SK-N-SH treated with all-trans-retinoic acid at 6 μM for 48 hours (cell line): ENCODE results near the gene XDH.

Experiments
- ATAC-seq: fragments of 200-7000 bp; cut with Tn5 transposase; 3 replicates; pipeline ENCODE4 v1.9.1; 2020; ENCODE audit warnings: mild to moderate bottlenecking, moderate library complexity
- ARNTL ChIP-seq: fragments of 450-650 bp; formaldehyde crosslinking; IDR thresholded peaks from 2 replicates; pipeline ENCODE4 v1.5.0; 2020; ENCODE audit warnings: low read depth, mild to moderate bottlenecking, moderate library complexity, borderline replicate concordance
- BACH2 ChIP-seq: fragments of 250-450 bp; sonication (Bioruptor Pico); IDR thresholded peaks from 2 replicates; pipeline ENCODE4 v1.9.0; 2021; ENCODE audit warnings: mild to moderate bottlenecking, borderline replicate concordance
- CSDC2 ChIP-seq: fragments of 250-450 bp; sonication (Bioruptor Pico); IDR thresholded peaks from 2 replicates; pipeline ENCODE4 v1.5.0; 2020; ENCODE audit warnings: mild to moderate bottlenecking, moderate library complexity
- ESRRG ChIP-seq: fragments of 250-450 bp; sonication (Bioruptor Pico); IDR thresholded peaks from 2 replicates; pipeline ENCODE4 v1.6.1; 2021; ENCODE audit warnings: mild to moderate bottlenecking
- GLIS3 ChIP-seq: fragments of 250-450 bp; sonication (Bioruptor Pico); IDR thresholded peaks from 2 replicates; pipeline ENCODE4 v1.5.0; 2020; ENCODE audit warnings: mild to moderate bottlenecking, moderate library complexity
- ISL1 ChIP-seq: fragments of 250-450 bp; sonication (Bioruptor Pico); IDR thresholded peaks from 2 replicates; pipeline ENCODE4 v2.1.2; 2022; ENCODE audit warnings: mild to moderate bottlenecking, moderate library complexity
- OSR1 ChIP-seq: fragments of 250-450 bp; sonication (Bioruptor Pico); IDR thresholded peaks from 2 replicates; pipeline ENCODE4 v1.8.0; 2022; ENCODE audit warnings: moderate library complexity, mild to moderate bottlenecking, inconsistent platforms
- PPARA ChIP-seq: fragments of 250-450 bp; sonication (Bioruptor Pico); IDR thresholded peaks from 2 replicates; pipeline ENCODE4 v1.5.0; 2020; ENCODE audit warnings: mild to moderate bottlenecking, borderline replicate concordance
- SNAI2 ChIP-seq: fragments of 250-450 bp; sonication (Bioruptor Pico); IDR thresholded peaks from 2 replicates; pipeline ENCODE4 v1.5.0; 2020; ENCODE audit warnings: mild to moderate bottlenecking, moderate library complexity
- TCF4 ChIP-seq: fragments of 250-450 bp; sonication (Bioruptor Pico); IDR thresholded peaks from 2 replicates; pipeline ENCODE4 v1.8.0; 2021; ENCODE audit warnings: mild to moderate bottlenecking, moderate library complexity, borderline replicate concordance
- TOX ChIP-seq: fragments of 250-450 bp; sonication (Bioruptor Pico); IDR thresholded peaks from 2 replicates; pipeline ENCODE4 v1.8.0; 2021; ENCODE audit warnings: mild to moderate bottlenecking, moderate library complexity, borderline replicate concordance
- ZC3H10 ChIP-seq: fragments of 250-450 bp; sonication (Bioruptor Pico); IDR thresholded peaks from 2 replicates; pipeline ENCODE4 v1.5.1; 2021; ENCODE audit warnings: mild to moderate bottlenecking, moderate library complexity
- ZFP3 ChIP-seq: fragments of 250-450 bp; sonication (Bioruptor Pico); IDR thresholded peaks from 2 replicates; pipeline ENCODE4 v1.5.0; 2020; ENCODE audit warnings: mild to moderate bottlenecking, moderate library complexity
- ZNF565 ChIP-seq: fragments of 450-650 bp; formaldehyde crosslinking; conservative IDR thresholded peaks from 2 replicates; pipeline ENCODE4 v1.5.0; 2020; ENCODE audit warnings: low read depth, mild to moderate bottlenecking, moderate library complexity
- ZNF70 ChIP-seq: fragments of 450-650 bp; formaldehyde crosslinking; IDR thresholded peaks from 2 replicates; pipeline ENCODE4 v1.5.0; 2020; ENCODE audit warnings: mild to moderate bottlenecking, moderate library complexity
- ZNF8 ChIP-seq: fragments of 450-650 bp; formaldehyde crosslinking; IDR thresholded peaks from 2 replicates; pipeline ENCODE4 v1.5.0; 2020; ENCODE audit warnings: mild to moderate bottlenecking, moderate library complexity
- TF ChIP-seq, protein P1 (sequence below): fragments of 250-450 bp; sonication (Bioruptor Pico); IDR thresholded peaks from 2 replicates; pipeline ENCODE4 v1.8.0; 2020; ENCODE audit warnings: mild to moderate bottlenecking, moderate library complexity, borderline replicate concordance
- TF ChIP-seq, protein P2 (sequence below): fragments of 250-450 bp; sonication (Bioruptor Pico); IDR thresholded peaks from 2 replicates; pipeline ENCODE4 v1.8.0; 2021; ENCODE audit warnings: low read depth, mild to moderate bottlenecking, moderate library complexity, borderline replicate concordance

The XDH gene

DNA sequence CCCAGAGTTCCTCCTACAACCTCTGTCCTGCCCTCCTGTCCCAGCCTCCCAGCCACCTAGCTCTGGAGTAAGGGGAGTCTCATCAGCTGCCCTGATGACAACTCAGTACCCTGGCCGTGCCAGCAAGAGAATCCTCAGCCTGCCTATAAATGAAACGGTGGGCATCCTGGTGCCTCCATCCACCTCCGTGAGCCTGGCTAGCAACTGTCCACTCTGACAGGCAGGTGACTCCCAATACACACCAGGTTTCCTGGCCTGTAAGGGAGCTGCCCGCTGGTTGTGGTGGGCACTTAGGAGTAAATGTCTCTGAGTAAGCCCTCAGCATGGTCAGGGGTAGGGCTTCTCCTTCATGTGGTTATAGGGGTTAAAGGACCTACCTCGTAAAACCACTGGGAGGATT lies 81.5 kb downstream of the XDH start:
- no peak for TF ChIP-seq BACH2
- no peak for TF ChIP-seq ZNF565
- TF ChIP-seq, protein P1, sequence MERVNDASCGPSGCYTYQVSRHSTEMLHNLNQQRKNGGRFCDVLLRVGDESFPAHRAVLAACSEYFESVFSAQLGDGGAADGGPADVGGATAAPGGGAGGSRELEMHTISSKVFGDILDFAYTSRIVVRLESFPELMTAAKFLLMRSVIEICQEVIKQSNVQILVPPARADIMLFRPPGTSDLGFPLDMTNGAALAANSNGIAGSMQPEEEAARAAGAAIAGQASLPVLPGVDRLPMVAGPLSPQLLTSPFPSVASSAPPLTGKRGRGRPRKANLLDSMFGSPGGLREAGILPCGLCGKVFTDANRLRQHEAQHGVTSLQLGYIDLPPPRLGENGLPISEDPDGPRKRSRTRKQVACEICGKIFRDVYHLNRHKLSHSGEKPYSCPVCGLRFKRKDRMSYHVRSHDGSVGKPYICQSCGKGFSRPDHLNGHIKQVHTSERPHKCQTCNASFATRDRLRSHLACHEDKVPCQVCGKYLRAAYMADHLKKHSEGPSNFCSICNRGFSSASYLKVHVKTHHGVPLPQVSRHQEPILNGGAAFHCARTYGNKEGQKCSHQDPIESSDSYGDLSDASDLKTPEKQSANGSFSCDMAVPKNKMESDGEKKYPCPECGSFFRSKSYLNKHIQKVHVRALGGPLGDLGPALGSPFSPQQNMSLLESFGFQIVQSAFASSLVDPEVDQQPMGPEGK (CRISPR knock-in tag) = no peak

DNA sequence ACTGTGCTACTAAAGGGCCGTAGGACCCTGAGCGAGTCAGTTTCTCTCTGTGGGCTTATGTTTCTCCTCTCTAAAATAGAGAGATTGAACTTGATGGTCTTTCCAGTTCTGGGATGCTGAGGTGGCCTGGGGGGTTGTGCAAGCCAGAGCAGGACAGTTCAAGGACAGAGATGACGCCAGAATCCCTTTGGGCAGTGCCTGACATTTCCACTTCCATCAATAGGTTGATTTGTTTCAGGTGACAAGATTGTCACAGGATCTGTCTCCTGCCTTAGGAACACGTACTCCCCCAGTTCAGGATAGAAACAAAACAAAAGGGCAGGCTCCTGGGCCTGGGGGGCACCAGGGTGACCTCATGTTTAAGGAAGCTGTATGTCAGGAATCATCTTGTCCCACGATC lies 82.0 kb downstream of the XDH start:
- no peak for ATAC-seq
- TF ChIP-seq ZNF70 (no peak), PPARA (CRISPR knock-in tag) (no peak), OSR1 (CRISPR knock-in tag) (no peak), SNAI2 (CRISPR knock-in tag) (no peak), CSDC2 (no peak), TCF4 (CRISPR knock-in tag) (no peak), ESRRG (CRISPR knock-in tag) (no peak), ZFP3 (CRISPR knock-in tag) (no peak), GLIS3 (no peak), BACH2 (no peak), ZNF565 (no peak), ZC3H10 (CRISPR knock-in tag) (no peak), ARNTL (no peak), ISL1 (CRISPR knock-in tag) (no peak)
- TF ChIP-seq, protein P1 (CRISPR knock-in tag) = no peak

More for the DNA sequence above, 81.5 kb downstream of the XDH start:
- ATAC-seq = no peak

DNA sequence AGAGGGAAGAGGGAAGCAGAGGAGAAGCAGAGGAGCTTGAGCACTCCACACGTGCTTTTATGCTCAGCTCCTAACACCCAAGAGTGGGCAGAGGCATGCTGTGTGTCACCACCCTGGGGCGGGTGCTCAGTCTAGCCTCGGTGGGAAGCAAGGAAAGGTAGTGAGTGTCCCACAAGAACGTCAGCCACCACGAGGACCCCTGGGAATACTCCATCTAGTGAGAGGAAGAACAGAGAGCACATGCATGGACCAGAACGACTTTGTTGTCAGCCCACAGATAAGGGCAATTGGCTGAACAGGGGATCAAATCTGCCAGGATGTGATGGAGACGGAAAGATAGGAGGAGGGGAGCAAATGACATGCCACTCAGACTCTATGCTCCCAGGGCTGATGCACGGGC lies 83.4 kb downstream of the XDH start:
- no peak for ATAC-seq
- TF ChIP-seq BACH2 (no peak), TCF4 (CRISPR knock-in tag) (no peak), ZNF565 (no peak), ARNTL (no peak), CSDC2 (no peak), ESRRG (CRISPR knock-in tag) (no peak), ZNF8 (CRISPR knock-in tag) (no peak), GLIS3 (no peak)
- TF ChIP-seq, protein P1 (CRISPR knock-in tag) = no peak
- TF ChIP-seq, protein P2, sequence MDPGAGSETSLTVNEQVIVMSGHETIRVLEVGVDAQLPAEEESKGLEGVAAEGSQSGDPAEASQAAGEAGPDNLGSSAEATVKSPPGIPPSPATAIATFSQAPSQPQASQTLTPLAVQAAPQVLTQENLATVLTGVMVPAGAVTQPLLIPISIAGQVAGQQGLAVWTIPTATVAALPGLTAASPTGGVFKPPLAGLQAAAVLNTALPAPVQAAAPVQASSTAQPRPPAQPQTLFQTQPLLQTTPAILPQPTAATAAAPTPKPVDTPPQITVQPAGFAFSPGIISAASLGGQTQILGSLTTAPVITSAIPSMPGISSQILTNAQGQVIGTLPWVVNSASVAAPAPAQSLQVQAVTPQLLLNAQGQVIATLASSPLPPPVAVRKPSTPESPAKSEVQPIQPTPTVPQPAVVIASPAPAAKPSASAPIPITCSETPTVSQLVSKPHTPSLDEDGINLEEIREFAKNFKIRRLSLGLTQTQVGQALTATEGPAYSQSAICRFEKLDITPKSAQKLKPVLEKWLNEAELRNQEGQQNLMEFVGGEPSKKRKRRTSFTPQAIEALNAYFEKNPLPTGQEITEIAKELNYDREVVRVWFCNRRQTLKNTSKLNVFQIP (CRISPR knock-in tag) = no peak

DNA sequence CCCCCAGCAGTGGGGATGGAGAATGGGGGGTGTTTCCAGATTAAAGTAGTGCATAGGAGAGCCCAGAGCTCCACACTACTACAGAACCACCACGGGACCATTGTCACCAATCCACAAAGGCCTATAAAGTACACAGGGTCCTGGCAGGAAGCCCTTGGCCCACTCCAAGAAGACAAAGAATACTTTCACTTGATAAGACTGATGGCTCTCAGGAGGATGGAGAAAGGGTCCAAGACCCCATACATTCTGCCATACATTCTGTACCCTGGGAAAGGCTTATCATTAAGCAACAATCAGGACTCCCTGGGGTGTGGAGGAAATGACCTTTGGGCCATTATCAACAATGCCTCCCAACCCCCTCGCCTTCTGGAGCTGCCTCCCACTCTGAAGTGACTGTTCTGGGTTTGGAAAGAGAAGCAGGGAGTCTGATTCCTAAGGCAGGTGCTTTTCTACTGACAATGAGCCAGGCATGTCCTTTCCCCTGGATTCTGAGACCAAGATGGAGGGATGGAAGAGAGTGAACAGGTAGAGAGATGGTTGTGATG lies 85.4 kb downstream of the XDH start:
- TF ChIP-seq TOX (CRISPR knock-in tag) = no peak
- no peak for TF ChIP-seq ARNTL
- no peak for TF ChIP-seq CSDC2
- TF ChIP-seq, protein P1 (CRISPR knock-in tag) = no peak
- no peak for TF ChIP-seq ZNF70
- no peak for ATAC-seq
